Transverse colon (tissue), 4 donors: ENCODE results near the gene KCNJ14. TPM values are rescaled to one million over a fixed set of nuclear protein-coding genes. Genes with fewer than 3 reads are reported as not detected.
"Not testable (repeated sequence)": the region's sequence is repeated elsewhere in the genome, so short reads cannot be mapped to it uniquely, and the experiment has no call there.

Source experiments
- DNase-seq: peaks from one replicate; pipeline ENCODE4 v3.0.0-alpha.2; 2019
- H3K27ac ChIP-seq, 4 donors: fragments of 200-600 bp; sonication (generic); 2 replicates each; pipeline ENCODE4 v1.5.1; 2016 to 2018; ENCODE audit warnings: inconsistent platforms in 4 of 4
- H3K27me3 ChIP-seq: fragments of 200-600 bp; sonication (generic); 2 replicates; pipeline ENCODE4 v1.5.1; 2017; ENCODE audit warnings: inconsistent platforms
- H3K36me3 ChIP-seq, 4 donors: fragments of 200-600 bp; sonication (generic); 2 replicates each; pipeline ENCODE4 v1.5.1; 2017 to 2019; ENCODE audit warnings: inconsistent platforms in 4 of 4
- H3K4me1 ChIP-seq, 4 donors: fragments of 200-600 bp; sonication (generic); 2 replicates each; pipeline ENCODE4 v1.5.1; 2017 to 2020; ENCODE audit warnings: inconsistent platforms in 4 of 4
- H3K4me3 ChIP-seq, 4 donors: fragments of 200-600 bp; sonication (generic); 1 replicate in 1 of 4; 2 replicates in 3 of 4; pipeline versions ENCODE4 v1.5.1 to v1.6.1; 2017 to 2019; ENCODE audit warnings: inconsistent platforms in 4 of 4
- H3K9me3 ChIP-seq, 2 donors: fragments of 200-600 bp; sonication (generic); 2 replicates each; pipeline ENCODE4 v1.5.1; 2017 to 2019; ENCODE audit warnings: inconsistent platforms in 2 of 2
- EP300 ChIP-seq: sonication (generic); formaldehyde crosslinking; IDR thresholded peaks from one replicate; pipeline ENCODE4 v1.6.1; 2017; ENCODE audit warnings: antibody characterized with exemption, low read depth
- POLR2A ChIP-seq: fragments of 450-650 bp; IDR thresholded peaks from one replicate; pipeline ENCODE4 v1.6.1; 2016; ENCODE audit warnings: antibody characterized with exemption, mild to moderate bottlenecking, moderate library complexity
- POLR2AphosphoS5 ChIP-seq, 3 donors: sonication (generic); formaldehyde crosslinking; IDR thresholded peaks; one replicate each; pipeline ENCODE4 v1.6.1; 2016; ENCODE audit warnings: antibody characterized with exemption in 3 of 3
- WGBS, 2 donors: methylation state at CpG; one replicate each; pipeline ENCODE4 v1.1.5; 2018; ENCODE audit warnings: low coverage in 1 of 2; 5-methylcytosine and 5-hydroxymethylcytosine counted together
- in situ Hi-C, 4 donors: fragments of 200-750 bp; cut with MboI; loops; one replicate each; pipeline versions ENCODE4 v1.15.0 to v1.15.1; 2017; ENCODE audit warnings: low sequenced_read_pairs in 3 of 4, low pct_ligation_motif_present in 1 of 4, low pct_unique_long_range_greater_than_20kb in 1 of 4
- intact Hi-C: fragments of 100-400 bp; cut with DNase I; formaldehyde crosslinking; loops from one replicate; pipeline ENCODE4 v1.15.1; 2023; ENCODE audit warnings: low total_unique reads
- total RNA-seq, 4 donors: library from RNA; depleted of rRNA; stranded (reverse); fragments of >200 nt; gene quantifications; one replicate each; pipeline ENCODE4 v1.1.0, GENCODE V29; 2016
- TF ChIP-seq, protein P1 (sequence below), 5 experiments: fragments of 200-600 bp in 3 of 5; fragments of 450-650 bp in 2 of 5; sonication (generic) in 3 of 5; IDR thresholded peaks; 1 replicate in 2 of 5; 2 replicates in 3 of 5; pipeline ENCODE4 v1.5.1; 2016 to 2017; ENCODE audit warnings: antibody characterized with exemption in 5 of 5, inconsistent platforms in 3 of 5, mild to moderate bottlenecking in 2 of 5, moderate library complexity in 1 of 5

KCNJ14 gene
- total RNA-seq, 4 donors from 2014 or later: 0.41 to 0.64 TPM; not detected in 2

DNA sequence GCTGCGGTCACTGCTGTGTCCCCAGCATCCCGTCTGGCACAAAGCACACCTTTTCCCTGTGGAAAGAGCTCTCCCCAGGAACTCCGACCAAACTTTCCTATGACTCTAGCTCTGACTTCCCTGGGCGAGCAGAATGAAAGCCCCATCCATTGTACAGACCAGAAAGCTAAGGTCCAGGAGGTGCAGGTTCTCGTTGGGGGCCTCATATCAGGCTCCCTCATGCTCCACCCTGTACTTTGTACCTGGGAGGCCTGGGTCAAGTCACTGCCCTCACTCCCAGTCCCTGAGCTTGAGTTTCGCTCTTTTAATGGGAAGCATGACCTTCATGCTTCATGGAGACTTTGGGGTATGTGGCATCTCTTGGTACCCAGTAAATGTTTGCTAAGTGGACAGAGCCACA, 32.2 kb downstream of the KCNJ14 start:
- Histone ChIP-seq H3K4me1 (peaks cover 16 to 39% (median 29%) of the 10 kb centered on the region in 4 donors), H3K27me3 (peaks cover 13% of the 10 kb centered on the region), H3K36me3 (no peaks in the 10 kb centered on the region), H3K4me3 (no peak overlapping the region), H3K9me3 (no peaks in the 10 kb centered on the region), H3K27ac (no peak overlapping the region)
- in situ Hi-C loops (no loop called here), intact Hi-C loops (no loop called here)
- TF ChIP-seq POLR2AphosphoS5 (IDR thresholded peaks at IDR 0.05): no peak
- TF ChIP-seq EP300: no peak
- TF ChIP-seq POLR2A: no peak
- TF ChIP-seq, protein P1, sequence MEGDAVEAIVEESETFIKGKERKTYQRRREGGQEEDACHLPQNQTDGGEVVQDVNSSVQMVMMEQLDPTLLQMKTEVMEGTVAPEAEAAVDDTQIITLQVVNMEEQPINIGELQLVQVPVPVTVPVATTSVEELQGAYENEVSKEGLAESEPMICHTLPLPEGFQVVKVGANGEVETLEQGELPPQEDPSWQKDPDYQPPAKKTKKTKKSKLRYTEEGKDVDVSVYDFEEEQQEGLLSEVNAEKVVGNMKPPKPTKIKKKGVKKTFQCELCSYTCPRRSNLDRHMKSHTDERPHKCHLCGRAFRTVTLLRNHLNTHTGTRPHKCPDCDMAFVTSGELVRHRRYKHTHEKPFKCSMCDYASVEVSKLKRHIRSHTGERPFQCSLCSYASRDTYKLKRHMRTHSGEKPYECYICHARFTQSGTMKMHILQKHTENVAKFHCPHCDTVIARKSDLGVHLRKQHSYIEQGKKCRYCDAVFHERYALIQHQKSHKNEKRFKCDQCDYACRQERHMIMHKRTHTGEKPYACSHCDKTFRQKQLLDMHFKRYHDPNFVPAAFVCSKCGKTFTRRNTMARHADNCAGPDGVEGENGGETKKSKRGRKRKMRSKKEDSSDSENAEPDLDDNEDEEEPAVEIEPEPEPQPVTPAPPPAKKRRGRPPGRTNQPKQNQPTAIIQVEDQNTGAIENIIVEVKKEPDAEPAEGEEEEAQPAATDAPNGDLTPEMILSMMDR (IDR thresholded peaks at IDR 0.05): no peak
- no peak for DNase-seq
- 55 to 67% methylated on average over 1 to 6 of the region's 6 CpGs for WGBS, 2 donors

DNA sequence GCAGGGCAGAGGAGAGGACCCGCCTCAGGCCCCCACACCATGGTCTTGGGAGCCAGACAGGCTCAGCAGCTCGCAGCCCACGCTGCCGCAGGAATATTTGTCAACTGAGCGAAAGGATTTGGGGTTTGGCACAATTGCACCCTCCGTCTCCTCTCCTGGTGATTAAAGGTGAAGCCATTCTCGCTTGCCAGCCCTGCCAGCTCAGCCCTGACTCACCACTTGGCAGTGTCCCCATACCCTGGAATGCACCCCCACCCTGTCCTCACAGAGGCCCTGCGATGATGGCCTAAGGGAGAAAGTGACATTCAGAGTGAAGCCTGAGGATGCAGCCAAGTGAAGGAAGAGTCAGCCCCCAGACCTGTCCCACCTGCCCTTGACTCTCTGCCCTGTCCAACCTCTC, 32.6 kb downstream of the KCNJ14 start:
- peak; percentile 83 for DNase-seq

DNA sequence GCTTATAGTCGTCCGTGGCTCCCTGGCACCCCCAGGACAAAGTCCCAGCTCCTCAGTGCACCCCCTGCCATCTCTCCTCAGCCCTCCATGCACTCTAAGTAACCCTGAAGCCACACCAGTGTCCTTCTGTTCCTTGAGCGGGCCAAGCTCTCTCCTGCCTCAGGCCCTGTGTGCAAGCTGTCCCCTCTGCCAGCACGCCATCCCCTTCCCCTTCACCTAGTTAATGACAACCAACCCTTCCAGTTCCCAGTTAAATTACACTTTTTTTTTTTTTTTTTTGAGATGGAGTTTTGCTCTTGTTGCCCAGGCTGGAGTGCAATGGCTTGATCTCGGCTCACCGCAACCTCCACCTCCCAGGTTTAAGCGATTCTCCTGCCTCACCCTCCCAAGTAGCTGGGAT, 33.1 kb downstream of the KCNJ14 start:
- H3K4me3 ChIP-seq, DNase-seq, in situ Hi-C loops, H3K9me3 ChIP-seq, intact Hi-C loops, H3K27ac ChIP-seq, H3K36me3 ChIP-seq: not testable (repeated sequence)
- Histone ChIP-seq H3K4me1 (peaks cover 16 to 41% (median 29%) of the 10 kb centered on the region in 4 donors), H3K27me3 (peaks cover 13% of the 10 kb centered on the region)
- WGBS, 2 donors: 58 to 78% methylated on average over 3 to 7 of the region's 7 CpGs

More for the DNA sequence above, 32.6 kb downstream of the KCNJ14 start:
- TF ChIP-seq POLR2A (no peak), POLR2AphosphoS5 (IDR thresholded peaks at IDR 0.05) (peak in 1 of 3 donors; percentile 15)
- H3K27me3 ChIP-seq: peaks cover 13% of the 10 kb centered on the region
- peaks cover 16 to 41% (median 29%) of the 10 kb centered on the region in 4 donors for H3K4me1 ChIP-seq
- H3K36me3 ChIP-seq: no peaks in the 10 kb centered on the region
- H3K4me3 ChIP-seq: no peak overlapping the region
- no peaks in the 10 kb centered on the region for H3K9me3 ChIP-seq
- no peak overlapping the region for H3K27ac ChIP-seq
- intact Hi-C loops (no loop called here), in situ Hi-C loops (no loop called here)
- WGBS, 2 donors: 20 to 39% methylated on average over 2 to 8 of the region's 8 CpGs

DNA sequence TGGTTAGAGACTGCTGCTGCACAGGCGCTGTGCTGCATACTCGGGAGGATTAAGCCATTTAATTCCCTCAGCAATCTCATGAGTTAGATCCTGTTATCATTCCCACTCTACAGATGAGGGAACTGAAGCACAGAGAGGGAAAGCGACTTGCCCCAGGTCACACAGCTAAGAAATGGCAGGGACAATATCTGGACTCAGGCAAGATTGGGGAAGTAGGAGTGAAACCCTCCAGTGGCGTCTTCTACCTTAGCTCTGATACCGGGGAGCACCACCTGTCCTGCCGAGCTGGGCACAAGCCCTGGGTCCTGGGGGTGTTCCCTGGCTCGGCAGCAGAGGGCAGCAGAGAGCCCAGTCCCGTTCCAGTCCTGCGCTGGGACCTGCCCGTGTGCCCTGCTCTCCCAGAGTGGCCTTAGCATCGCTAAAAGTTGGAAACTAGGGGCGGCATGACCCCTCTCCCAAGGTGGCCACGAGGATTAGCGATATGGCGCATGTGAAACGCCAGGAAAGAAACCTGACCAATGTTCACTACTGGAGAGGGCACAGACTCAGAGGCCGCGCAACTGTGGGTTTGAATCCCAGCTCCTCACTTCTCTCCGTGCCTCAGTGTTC, 34.3 kb downstream of the KCNJ14 start:
- DNase-seq: peak; percentile 91
- H3K36me3 ChIP-seq: no peaks in the 10 kb centered on the region
- in situ Hi-C loops: no loop called here
- intact Hi-C loops: loop anchor here (2.0 kb wide), 1 partner anchor 93 kb away; no protein-coding TSS in a partner anchor
- WGBS, 2 donors: 21 to 83% methylated on average over 1 to 19 of the region's 19 CpGs
- H3K27me3 ChIP-seq: peaks cover 13% of the 10 kb centered on the region
- H3K4me1 ChIP-seq: peaks cover 20 to 49% (median 36%) of the 10 kb centered on the region in 4 donors
- H3K4me3 ChIP-seq: no peak overlapping the region
- no peaks in the 10 kb centered on the region for H3K9me3 ChIP-seq
- H3K27ac ChIP-seq: no peak overlapping the region
- TF ChIP-seq POLR2A: no peak
- TF ChIP-seq, protein P1 (IDR thresholded peaks at IDR 0.05): peak; percentile 88 to 98 (median 93)
- no peak for TF ChIP-seq POLR2AphosphoS5 (IDR thresholded peaks at IDR 0.05)
- no peak for TF ChIP-seq EP300

DNA sequence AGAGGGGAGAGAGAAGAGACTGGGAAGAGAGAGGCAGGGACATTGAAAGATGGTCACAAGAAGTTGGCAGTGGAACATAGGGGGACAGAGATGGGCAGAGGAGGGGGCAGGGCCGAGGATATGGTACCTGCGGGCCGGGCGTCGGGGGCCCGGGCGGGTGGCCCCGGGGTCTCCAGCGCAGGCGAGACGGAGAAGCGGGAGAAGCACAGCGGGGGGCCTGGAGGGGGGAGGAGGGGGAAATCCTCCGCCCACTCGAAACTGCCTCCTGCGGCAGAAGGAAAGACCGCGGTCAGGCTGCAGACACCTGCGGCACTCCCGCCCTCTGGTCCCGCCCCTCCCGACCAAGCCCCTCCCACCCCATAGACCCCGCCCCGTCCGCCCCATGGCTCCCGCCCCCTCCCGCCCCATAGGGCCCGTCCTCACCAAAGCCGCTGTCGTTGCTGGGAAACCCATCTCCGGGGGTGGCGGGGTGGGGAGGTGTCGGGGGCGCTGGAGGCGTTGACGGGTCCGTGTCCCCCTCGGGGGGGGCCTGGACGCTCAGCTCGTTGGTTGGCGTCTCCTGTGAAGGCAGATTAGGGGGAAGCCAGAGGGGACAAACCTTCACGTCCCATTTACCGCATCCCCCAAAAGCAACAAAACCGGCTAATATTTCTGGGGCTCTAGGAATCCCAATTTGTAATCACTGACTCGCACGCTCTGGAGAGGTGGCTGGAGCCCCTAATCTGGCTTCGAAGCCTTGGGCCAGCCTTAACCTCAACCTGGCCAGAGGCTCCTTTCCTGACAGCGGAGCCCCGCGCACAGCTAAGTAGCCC, 35.8 kb downstream of the KCNJ14 start:
- Histone ChIP-seq H3K27me3 (peaks cover 13% of the 10 kb centered on the region), H3K36me3 (no peaks in the 10 kb centered on the region), H3K9me3 (no peaks in the 10 kb centered on the region), H3K4me1 (peaks cover 20 to 60% (median 36%) of the 10 kb centered on the region in 4 donors), H3K4me3 (peak overlapping the region in 1 of 4 donors; percentile 6), H3K27ac (peak overlapping the region in 2 of 4 donors; percentile 10 to 56)
- in situ Hi-C loops (no loop called here), intact Hi-C loops (loop anchor here (2.0 kb wide), 1 partner anchor 92 kb away; no protein-coding TSS in a partner anchor)
- WGBS, 2 donors: 9% methylated on average over 41 of the region's 50 CpGs; no CpG with 5 or more reads in 1 of the 2 donors
- TF ChIP-seq POLR2AphosphoS5 (IDR thresholded peaks at IDR 0.05): no peak
- TF ChIP-seq, protein P1 (IDR thresholded peaks at IDR 0.05): no peak
- TF ChIP-seq POLR2A: no peak
- TF ChIP-seq EP300: no peak
- DNase-seq: peak; percentile 66
